PC-9 (cell line): ENCODE results near the gene CYBA. TPM values are rescaled to one million over a fixed set of nuclear protein-coding genes. Genes with fewer than 3 reads are reported as not detected.

ENCODE experiments used
- BruUV-seq: library from RNA; stranded (reverse); fragments of 400-500 nt; replicated peaks from 2 replicates; lab custom pipeline; 2021; lab: Mats Ljungman, UMichigan
- CTCF ChIA-PET: fragments of 300-600 bp; sonication (Branson Sonifier 250); formaldehyde crosslinking; loops from one replicate; lab custom pipeline; 2022; ENCODE audit warnings: antibody characterized with exemption; lab: Charles Lee
- POLR2A ChIA-PET: fragments of 300-600 bp; sonication (Branson Sonifier 250); formaldehyde crosslinking; loops from one replicate; lab custom pipeline; 2022; ENCODE audit warnings: antibody characterized with exemption; ENCODE audit not compliant: unreplicated experiment; lab: Charles Lee
- DNase-seq, 2 experiments: peaks; one replicate each; pipeline versions ENCODE4 v3.0.0 to v3.0.0-alpha.2; 2015 to 2022; ENCODE audit warnings: mixed read lengths in 1 of 2
- H2AFZ ChIP-seq: fragments of 200-600 bp; sonication (generic); 2 replicates; pipeline ENCODE4 v1.8.1; 2017; ENCODE audit warnings: antibody characterized with exemption
- H3F3A ChIP-seq: fragments of 200-600 bp; sonication (generic); 2 replicates; pipeline ENCODE4 v1.8.1; 2017; ENCODE audit warnings: antibody characterized with exemption, mild to moderate bottlenecking, low read depth; ENCODE audit not compliant: insufficient read depth
- H3K27ac ChIP-seq: fragments of 200-600 bp; sonication (generic); 2 replicates; pipeline ENCODE4 v1.6.1; 2016; ENCODE audit warnings: mixed run types
- H3K27me3 ChIP-seq: fragments of 200-600 bp; sonication (generic); 2 replicates; pipeline ENCODE4 v1.6.1; 2016; ENCODE audit warnings: low read depth, mixed run types; ENCODE audit not compliant: insufficient read depth
- H3K36me3 ChIP-seq: fragments of 200-600 bp; sonication (generic); 2 replicates; pipeline ENCODE4 v1.6.1; 2016; ENCODE audit warnings: low read depth, mixed run types
- H3K4me1 ChIP-seq: fragments of 200-600 bp; sonication (generic); replicated peaks from 2 replicates; pipeline ENCODE4 v1.6.1; 2016; ENCODE audit warnings: mixed run types; ENCODE audit not compliant: insufficient read depth
- H3K4me2 ChIP-seq: fragments of 200-600 bp; sonication (generic); 2 replicates; pipeline ENCODE4 v1.6.1; 2017; ENCODE audit warnings: mixed run types
- H3K4me3 ChIP-seq: fragments of 200-600 bp; sonication (generic); 2 replicates; pipeline ENCODE4 v1.6.1; 2016; ENCODE audit warnings: mixed run types
- H3K79me2 ChIP-seq: fragments of 200-600 bp; sonication (generic); 2 replicates; pipeline ENCODE4 v1.6.1; 2017; ENCODE audit warnings: low read depth, mixed run types
- H3K9me2 ChIP-seq: fragments of 200-600 bp; sonication (generic); 2 replicates; pipeline ENCODE4 v1.8.1; 2017; ENCODE audit warnings: mild to moderate bottlenecking; ENCODE audit not compliant: insufficient read depth
- H3K9me3 ChIP-seq: fragments of 200-600 bp; sonication (generic); 2 replicates; pipeline ENCODE4 v1.8.1; 2016; ENCODE audit warnings: low read depth; ENCODE audit not compliant: insufficient read depth
- H4K20me1 ChIP-seq: fragments of 200-600 bp; sonication (generic); 2 replicates; pipeline ENCODE4 v1.8.1; 2017; ENCODE audit not compliant: insufficient read depth
- CTCF ChIP-seq: fragments of 200-600 bp; sonication (generic); conservative IDR thresholded peaks from 2 replicates; pipeline ENCODE4 v1.6.1; 2017; ENCODE audit warnings: mixed run types, antibody characterized with exemption, mild to moderate bottlenecking, moderate library complexity
- EZH2 ChIP-seq: fragments of 200-600 bp; sonication (generic); IDR thresholded peaks from 2 replicates; pipeline ENCODE4 v1.8.0; 2017; ENCODE audit warnings: antibody characterized with exemption, low read depth
- intact Hi-C: fragments of 100-400 bp; cut with micrococcal nuclease; formaldehyde crosslinking; loops from one replicate; pipeline ENCODE4 v1.10.0; 2022; ENCODE audit not compliant: unreplicated experiment
- total RNA-seq: library from RNA; stranded (reverse); gene quantifications from 2 replicates; pipeline ENCODE4 v1.2.3, GENCODE V29; 2021

CYBA gene
- total RNA-seq, 1 experiment from 2014 or later, result 8.0 TPM

GRCh38 chr16:88605186-88606147 lies 45.4 kb downstream of the CYBA start:
- no peak overlapping the region for H2AFZ ChIP-seq
- H4K20me1 ChIP-seq, result peaks cover 16% of the 10 kb centered on the region; the same call in 1 of the 2 replicates
- no peaks in the 10 kb centered on the region for H3F3A ChIP-seq
- no peaks in the 10 kb centered on the region for H3K9me2 ChIP-seq
- no peak overlapping the region for H3K27ac ChIP-seq
- no peak overlapping the region for H3K4me2 ChIP-seq
- no peaks in the 10 kb centered on the region for H3K9me3 ChIP-seq
- TF ChIP-seq EZH2 (no peak), CTCF (no peak)
- no peak overlapping the region for H3K4me3 ChIP-seq
- no TSS peak for BruUV-seq
- H3K79me2 ChIP-seq, result no peaks in the 10 kb centered on the region
- H3K27me3 ChIP-seq, result no peaks in the 10 kb centered on the region
- DNase-seq, result peak in 1 of 2 experiments; percentile 32
- no peaks in the 10 kb centered on the region for H3K4me1 ChIP-seq
- ChIA-PET CTCF (no interaction called here), POLR2A (no interaction called here)
- H3K36me3 ChIP-seq, result peaks cover 3% of the 10 kb centered on the region; the same call in 1 of the 2 replicates
- intact Hi-C loops, result no loop called here

GRCh38 chr16:88602091-88602490 lies 48.8 kb downstream of the CYBA start:
- H2AFZ ChIP-seq, result no peak overlapping the region
- ChIA-PET POLR2A (no interaction called here), CTCF (no interaction called here)
- DNase-seq, result no peak
- H3K27me3 ChIP-seq, result no peaks in the 10 kb centered on the region
- H3K4me2 ChIP-seq, result no peak overlapping the region
- H3K4me3 ChIP-seq, result no peak overlapping the region
- no TSS peak for BruUV-seq
- peaks cover 4% of the 10 kb centered on the region; the same call in 1 of the 2 replicates for H4K20me1 ChIP-seq
- no peaks in the 10 kb centered on the region for H3K9me2 ChIP-seq
- no peaks in the 10 kb centered on the region for H3K9me3 ChIP-seq
- H3K79me2 ChIP-seq, result no peaks in the 10 kb centered on the region
- no peak overlapping the region for H3K27ac ChIP-seq
- H3F3A ChIP-seq, result no peaks in the 10 kb centered on the region
- no peaks in the 10 kb centered on the region for H3K4me1 ChIP-seq
- TF ChIP-seq EZH2 (no peak), CTCF (no peak)
- intact Hi-C loops, result no loop called here
- 0 out of 2 replicates have a peak, but pooled peaks cover 9% of the 10 kb centered on the region for H3K36me3 ChIP-seq

- Histone ChIP-seq H3K79me2 (no peaks in the 10 kb centered on the region), H3K36me3 (0 out of 2 replicates have a peak, but pooled peaks cover 9% of the 10 kb centered on the region), H3F3A (no peaks in the 10 kb centered on the region), H3K4me3 (no peak overlapping the region), H3K4me1 (no peaks in the 10 kb centered on the region), H3K27me3 (no peaks in the 10 kb centered on the region), H2AFZ (no peak overlapping the region), H3K9me2 (no peaks in the 10 kb centered on the region), H4K20me1 (peaks cover 4% of the 10 kb centered on the region; the same call in 1 of the 2 replicates), H3K27ac (no peak overlapping the region), H3K4me2 (no peak overlapping the region), H3K9me3 (no peaks in the 10 kb centered on the region)
- peak in 1 of 2 experiments; percentile 11 for DNase-seq
- CTCF ChIA-PET, result no interaction called here
- TF ChIP-seq CTCF (no peak), EZH2 (no peak)
- intact Hi-C loops, result no loop called here
- no TSS peak for BruUV-seq
- POLR2A ChIA-PET, result no interaction called here
These were observed 49.4 kb downstream of the CYBA start for GRCh38 chr16:88601313-88602036.
